ENCODE results near the gene ATP8A2. TPM values are rescaled to one million over a fixed set of nuclear protein-coding genes. Genes with fewer than 3 reads are reported as not detected.

The ATP8A2 gene
- total RNA-seq, 4 donors from 2014 or later, result not detected

DNA sequence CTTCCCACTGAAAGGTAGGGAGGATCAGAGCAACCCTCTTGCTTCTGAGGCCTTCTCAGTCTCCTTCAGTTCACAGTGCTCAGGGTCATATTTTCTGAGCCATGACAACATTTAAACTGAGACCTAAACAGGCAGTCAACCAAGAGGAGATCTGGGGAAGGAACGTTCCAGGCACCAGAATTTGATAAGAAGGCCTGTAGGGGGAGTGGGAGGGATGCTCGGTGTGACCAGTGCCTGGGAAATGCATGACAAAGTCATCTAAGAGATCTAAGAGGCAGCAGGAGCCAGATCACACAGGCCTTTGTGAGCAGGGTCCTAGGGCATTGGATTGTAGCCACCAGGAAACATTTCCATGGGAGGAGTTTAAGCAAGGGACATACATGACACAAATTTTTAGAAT is 608.5 kb downstream of the ATP8A2 start:
- no peak for DNase-seq
- TF ChIP-seq POLR2A (IDR thresholded peaks at IDR 0.05) (no peak), CTCF (IDR thresholded peaks at IDR 0.05 in 4 of 5, conservative IDR thresholded peaks at IDR 0.05 in 1 of 5) (peak in 2 of 5 experiments; percentile 27 to 29)
- in situ Hi-C loops (cut with MboI; ENCODE audit: low sequenced_read_pairs in 4 of 4), result no loop called here

DNA sequence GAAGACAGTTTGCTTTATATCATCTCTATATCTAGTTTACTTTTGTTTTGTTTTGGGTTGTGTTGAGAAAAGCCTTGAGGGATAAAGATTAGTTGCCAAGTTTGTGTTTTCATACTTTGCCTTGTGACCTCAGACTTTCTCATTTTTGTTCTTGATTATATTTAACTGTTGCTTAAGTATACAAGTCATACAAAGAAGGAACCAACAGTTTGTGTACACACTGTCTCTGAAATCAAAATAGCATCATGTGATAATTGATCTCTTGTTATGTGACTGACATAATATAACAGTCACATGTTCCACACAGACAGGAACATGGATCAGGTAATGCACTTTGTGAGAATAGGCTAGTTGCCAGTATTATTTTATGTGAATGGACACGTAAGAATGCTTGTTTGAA is 609.3 kb downstream of the ATP8A2 start:
- no peaks in the 10 kb centered on the region for H3K9me3 ChIP-seq
- no peaks in the 10 kb centered on the region for H3K36me3 ChIP-seq
- H3K27me3 ChIP-seq, result no peaks in the 10 kb centered on the region
- ATAC-seq, result peak in 1 of 2 donors; percentile 85
- in situ Hi-C loops (cut with MboI; ENCODE audit: low sequenced_read_pairs in 4 of 4), result no loop called here
- peaks cover 3 to 14% of the 10 kb centered on the region in 2 donors for H3K4me1 ChIP-seq
- H3K27ac ChIP-seq, result no peak overlapping the region
- intact Hi-C loops (cut with DNase I; ENCODE audit: low total_unique reads), result no loop called here
- H3K4me3 ChIP-seq, result no peak overlapping the region
- DNase-seq, result no peak
- no peak for TF ChIP-seq CTCF (IDR thresholded peaks at IDR 0.05 in 4 of 5, conservative IDR thresholded peaks at IDR 0.05 in 1 of 5)
- TF ChIP-seq POLR2A (IDR thresholded peaks at IDR 0.05), result no peak

More for the DNA sequence above, 608.5 kb downstream of the ATP8A2 start:
- Histone ChIP-seq H3K9me3 (no peaks in the 10 kb centered on the region), H3K36me3 (no peaks in the 10 kb centered on the region), H3K27ac (peak overlapping the region in 1 of 4 donors; percentile 21), H3K4me1 (peaks cover 3 to 14% of the 10 kb centered on the region in 2 donors), H3K4me3 (no peak overlapping the region), H3K27me3 (no peaks in the 10 kb centered on the region)
- ATAC-seq, result peak in 1 of 2 donors; percentile 50
- intact Hi-C loops (cut with DNase I; ENCODE audit: low total_unique reads), result no loop called here

DNA sequence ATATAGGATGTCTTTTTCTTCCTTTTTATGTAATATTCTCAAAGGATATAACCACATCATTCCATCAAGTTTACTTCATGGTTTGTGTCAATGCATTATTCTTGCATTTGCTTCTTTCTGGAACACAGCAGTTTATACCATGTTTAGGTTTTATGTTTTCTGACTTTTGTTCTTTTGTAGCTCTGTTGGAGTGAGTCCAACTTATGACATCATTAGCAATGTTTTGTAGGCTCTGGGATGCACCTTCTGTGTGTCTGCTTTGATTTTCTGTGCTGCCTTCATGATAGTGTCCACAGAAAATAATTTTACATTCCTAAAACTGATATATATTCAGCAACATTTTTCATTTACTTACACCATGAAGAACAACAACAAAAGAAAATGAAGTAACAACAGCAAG is 611.1 kb downstream of the ATP8A2 start:
- ATAC-seq, result no peak
- DNase-seq, result no peak
- no peak for TF ChIP-seq POLR2A (IDR thresholded peaks at IDR 0.05)
- no peak for TF ChIP-seq CTCF (IDR thresholded peaks at IDR 0.05 in 4 of 5, conservative IDR thresholded peaks at IDR 0.05 in 1 of 5)
- Histone ChIP-seq H3K4me1 (peaks cover 3 to 14% of the 10 kb centered on the region in 2 donors), H3K4me3 (no peak overlapping the region), H3K36me3 (no peaks in the 10 kb centered on the region), H3K27ac (no peak overlapping the region), H3K9me3 (no peaks in the 10 kb centered on the region), H3K27me3 (no peaks in the 10 kb centered on the region)
- intact Hi-C loops (cut with DNase I; ENCODE audit: low total_unique reads), result no loop called here
- in situ Hi-C loops (cut with MboI; ENCODE audit: low sequenced_read_pairs in 4 of 4), result no loop called here

GRCh38 chr13:25987987-25988386 is 616.2 kb downstream of the ATP8A2 start:
- ATAC-seq, result no peak
- H3K9me3 ChIP-seq, result no peaks in the 10 kb centered on the region
- intact Hi-C loops (cut with DNase I; ENCODE audit: low total_unique reads), result no loop called here
- no peak overlapping the region for H3K27ac ChIP-seq
- in situ Hi-C loops (cut with MboI; ENCODE audit: low sequenced_read_pairs in 4 of 4), result no loop called here
- H3K4me3 ChIP-seq, result no peak overlapping the region
- no peaks in the 10 kb centered on the region for H3K4me1 ChIP-seq
- H3K27me3 ChIP-seq, result no peaks in the 10 kb centered on the region
- no peak for DNase-seq
- H3K36me3 ChIP-seq, result no peaks in the 10 kb centered on the region
- TF ChIP-seq CTCF (IDR thresholded peaks at IDR 0.05 in 4 of 5, conservative IDR thresholded peaks at IDR 0.05 in 1 of 5) (no peak), POLR2A (IDR thresholded peaks at IDR 0.05) (no peak)

DNA sequence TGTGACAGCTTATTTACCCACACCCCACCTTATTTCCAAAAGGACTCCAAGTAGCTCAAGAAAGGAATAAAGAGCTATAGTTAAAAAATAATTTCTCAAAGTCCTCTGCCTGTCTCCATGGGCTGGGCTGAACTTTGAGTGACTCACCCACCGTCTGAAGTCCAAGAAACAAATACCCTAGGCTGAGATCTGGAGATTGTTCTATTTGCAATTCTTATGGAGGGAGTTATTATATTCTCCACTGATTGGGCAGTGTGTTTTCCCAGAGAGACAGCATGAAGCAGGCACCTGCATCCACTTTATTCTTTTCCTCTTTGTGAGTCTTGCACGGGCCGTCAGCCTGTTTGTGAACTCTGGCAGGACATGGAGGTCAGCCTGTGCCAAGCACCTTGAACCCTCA is 616.9 kb downstream of the ATP8A2 start:
- Histone ChIP-seq H3K4me1 (no peaks in the 10 kb centered on the region), H3K4me3 (no peak overlapping the region), H3K9me3 (no peaks in the 10 kb centered on the region), H3K36me3 (no peaks in the 10 kb centered on the region), H3K27ac (no peak overlapping the region), H3K27me3 (no peaks in the 10 kb centered on the region)
- DNase-seq (no peak), ATAC-seq (no peak)
- in situ Hi-C loops (cut with MboI; ENCODE audit: low sequenced_read_pairs in 4 of 4) (no loop called here), intact Hi-C loops (cut with DNase I; ENCODE audit: low total_unique reads) (no loop called here)
- TF ChIP-seq CTCF (IDR thresholded peaks at IDR 0.05 in 4 of 5, conservative IDR thresholded peaks at IDR 0.05 in 1 of 5), result no peak
- TF ChIP-seq POLR2A (IDR thresholded peaks at IDR 0.05), result no peak
